ENCODE measurements around the gene HRH2. TPM values are rescaled to one million over a fixed set of nuclear protein-coding genes. Genes with fewer than 3 reads are reported as not detected.
"Not testable (repeated sequence)": the region's sequence is repeated elsewhere in the genome, so short reads cannot be mapped to it uniquely, and the experiment has no call there.

Gene HRH2
- total RNA-seq, 1 donor = 10.6 TPM

DNA sequence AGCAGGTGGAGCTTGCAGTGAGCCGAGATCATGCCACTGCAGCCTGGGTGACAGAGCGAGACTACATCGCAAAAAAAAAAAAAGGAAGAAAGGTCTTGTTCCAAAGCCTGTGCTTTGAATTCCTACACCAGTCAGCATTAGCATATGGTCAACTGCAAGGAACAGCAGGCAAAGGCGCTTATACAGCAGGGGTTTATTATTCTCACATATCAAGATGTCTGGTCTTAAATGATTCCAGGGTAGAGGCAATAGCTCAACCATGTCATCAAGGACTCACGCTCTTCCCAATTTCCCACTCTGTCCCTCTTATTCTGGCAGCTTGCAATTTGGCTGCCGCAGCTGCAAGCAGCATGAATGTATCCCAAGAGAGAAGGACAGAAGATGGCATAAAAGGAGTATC, 28.6 kb upstream of the HRH2 start:
- Histone ChIP-seq H3K4me3 (ENCODE audit: low read length) (no peak overlapping the region), H3K4me1 (ENCODE audit: insufficient read depth, low read length) (no peaks in the 10 kb centered on the region), H3K9me3 (ENCODE audit: low read depth, low read length) (no peaks in the 10 kb centered on the region), H3K27me3 (ENCODE audit: insufficient read depth, low read length) (no peaks in the 10 kb centered on the region)

DNA sequence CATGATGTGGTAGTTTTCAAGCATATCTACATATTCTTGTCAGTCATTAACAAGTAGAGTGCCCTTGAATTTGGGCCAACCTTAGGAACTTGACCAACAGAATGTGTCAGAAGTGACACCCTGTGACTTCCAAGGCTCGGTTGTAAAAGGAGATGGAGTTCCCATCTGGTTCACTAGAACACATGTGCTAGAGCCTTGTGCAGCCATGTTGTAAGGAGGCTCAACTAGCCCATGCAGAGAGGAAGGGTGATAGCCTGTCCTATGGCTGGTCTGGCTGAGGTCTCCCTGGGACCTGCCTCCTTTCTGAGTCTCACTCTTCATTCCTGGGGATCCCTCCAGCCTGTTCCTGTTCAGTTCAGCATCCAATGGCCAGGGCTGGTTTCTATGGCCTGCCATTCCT, 28.1 kb upstream of the HRH2 start:
- Histone ChIP-seq H3K4me1 (ENCODE audit: insufficient read depth, low read length) (no peaks in the 10 kb centered on the region), H3K27me3 (ENCODE audit: insufficient read depth, low read length) (no peaks in the 10 kb centered on the region), H3K9me3 (ENCODE audit: low read depth, low read length) (no peaks in the 10 kb centered on the region), H3K4me3 (ENCODE audit: low read length) (no peak overlapping the region)

DNA sequence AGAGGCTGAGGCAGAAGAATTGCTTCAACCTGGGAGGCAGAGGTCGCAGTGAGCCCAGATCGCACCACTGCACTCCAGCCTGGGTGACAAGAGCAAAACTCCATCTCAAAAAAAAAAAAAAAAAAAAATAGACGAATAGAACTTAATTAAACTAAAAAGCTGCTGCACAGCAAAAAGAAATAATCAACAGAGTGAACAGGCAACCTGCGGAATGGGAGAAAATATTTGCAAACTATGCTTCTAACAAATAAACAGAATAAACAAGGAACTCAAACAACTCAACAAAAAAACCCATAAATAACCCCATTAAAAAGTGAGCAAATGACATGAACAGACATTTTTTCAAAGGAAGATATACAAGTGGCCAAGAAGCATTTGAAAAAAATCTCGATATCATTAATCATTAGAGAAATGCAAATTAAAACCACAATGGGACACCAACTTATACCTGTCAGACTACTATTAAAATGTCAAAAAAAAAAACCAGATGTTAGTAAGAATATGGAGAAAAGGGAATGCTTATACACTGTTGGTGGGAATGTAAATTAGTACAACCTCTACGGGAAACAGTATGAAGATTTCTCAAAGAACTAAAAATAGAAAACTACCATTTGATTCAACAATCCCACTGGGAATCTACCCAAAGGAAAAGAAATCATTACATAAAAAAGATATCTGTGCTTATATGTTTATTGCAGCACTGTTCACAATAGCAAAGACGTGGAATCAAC, 21.9 kb upstream of the HRH2 start:
- Histone ChIP-seq H3K4me3 (ENCODE audit: low read length) (no peak overlapping the region), H3K9me3 (ENCODE audit: low read depth, low read length) (no peaks in the 10 kb centered on the region), H3K4me1 (ENCODE audit: insufficient read depth, low read length) (peaks cover 45% of the 10 kb centered on the region), H3K27me3 (ENCODE audit: insufficient read depth, low read length) (no peaks in the 10 kb centered on the region)

DNA sequence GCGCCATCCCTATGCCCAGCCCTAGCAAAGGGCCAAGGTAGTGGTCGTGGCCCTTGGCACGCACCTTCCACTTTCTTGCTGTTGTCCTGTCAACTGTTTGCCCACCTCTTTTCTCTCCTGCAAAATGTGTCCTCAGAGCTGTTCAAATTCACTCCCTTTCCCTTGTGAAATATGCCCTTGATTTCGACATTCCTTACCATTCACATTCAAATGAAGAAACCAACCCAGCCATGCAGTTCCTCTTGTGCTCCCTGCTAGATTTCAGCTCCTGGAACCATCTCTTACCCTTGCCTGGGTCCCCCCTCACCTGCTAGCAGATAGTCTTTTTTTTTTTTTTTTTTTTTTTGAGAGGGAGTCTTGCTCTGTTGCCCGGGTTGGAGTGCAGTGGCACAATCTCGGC, 19.6 kb upstream of the HRH2 start:
- peaks cover 45% of the 10 kb centered on the region for H3K4me1 ChIP-seq (ENCODE audit: insufficient read depth, low read length)

DNA sequence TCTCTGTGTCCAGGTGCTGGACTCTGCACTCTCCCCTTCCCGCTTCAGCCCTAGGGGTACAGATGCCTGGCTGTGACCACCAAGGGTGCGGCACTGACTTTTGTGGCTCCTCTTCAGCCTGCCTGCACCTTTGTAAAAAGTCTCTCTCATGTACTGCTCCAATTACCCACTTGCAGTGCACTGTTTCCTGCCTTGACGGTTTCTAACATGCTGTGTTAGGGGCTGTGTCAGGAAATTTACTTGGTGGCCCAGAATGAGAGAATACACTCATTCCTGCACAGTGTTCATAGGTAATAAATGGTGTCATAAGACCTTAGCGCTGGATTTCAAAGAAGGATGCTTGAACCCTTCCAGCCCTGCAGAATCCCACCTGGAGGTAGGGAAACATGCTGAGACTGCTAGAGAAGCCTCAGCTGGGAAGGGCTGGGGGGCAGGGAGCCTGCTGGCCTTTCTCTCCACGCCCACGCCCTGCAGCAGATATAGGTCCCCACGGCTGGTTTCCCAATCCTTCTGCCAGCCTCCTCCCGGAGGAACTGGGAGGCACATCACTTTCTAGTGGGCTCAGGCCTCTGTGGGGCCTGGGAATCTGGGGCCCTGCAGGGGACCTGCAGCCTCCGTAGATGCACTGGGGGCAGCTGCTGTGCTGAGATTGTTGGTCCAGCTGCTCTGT, 17.6 kb upstream of the HRH2 start:
- Histone ChIP-seq H3K4me3 (ENCODE audit: low read length) (no peak overlapping the region), H3K4me1 (ENCODE audit: insufficient read depth, low read length) (peaks cover 45% of the 10 kb centered on the region), H3K9me3 (ENCODE audit: low read depth, low read length) (no peaks in the 10 kb centered on the region), H3K27me3 (ENCODE audit: insufficient read depth, low read length) (no peaks in the 10 kb centered on the region)

More for the DNA sequence above, 19.6 kb upstream of the HRH2 start:
- no peak overlapping the region for H3K4me3 ChIP-seq (ENCODE audit: low read length)
- H3K9me3 ChIP-seq (ENCODE audit: low read depth, low read length) = no peaks in the 10 kb centered on the region
- no peaks in the 10 kb centered on the region for H3K27me3 ChIP-seq (ENCODE audit: insufficient read depth, low read length)

DNA sequence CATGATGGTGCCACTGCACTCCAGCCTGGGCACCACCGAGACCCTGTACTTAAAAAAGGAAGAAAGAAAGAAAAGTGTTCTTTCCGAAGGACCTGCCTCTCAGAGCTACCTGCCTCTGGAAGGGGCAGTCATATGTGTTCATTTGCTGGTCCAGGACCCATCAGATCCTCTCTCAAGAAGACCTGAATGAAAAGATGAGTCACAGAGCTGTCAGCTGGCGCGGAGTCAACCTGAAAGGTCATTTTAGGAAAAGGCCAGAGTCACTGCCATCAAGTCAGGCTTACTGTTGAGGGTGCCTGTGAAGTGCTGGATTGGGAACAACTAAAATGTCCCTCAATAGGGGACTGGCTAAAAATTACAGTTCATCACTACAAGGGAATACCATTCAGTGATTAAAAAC, 14.9 kb upstream of the HRH2 start:
- H3K9me3 ChIP-seq (ENCODE audit: low read depth, low read length) = no peaks in the 10 kb centered on the region
- H3K4me3 ChIP-seq (ENCODE audit: low read length) = no peak overlapping the region
- no peaks in the 10 kb centered on the region for H3K27me3 ChIP-seq (ENCODE audit: insufficient read depth, low read length)
- H3K4me1 ChIP-seq (ENCODE audit: insufficient read depth, low read length) = peaks cover 29% of the 10 kb centered on the region

DNA sequence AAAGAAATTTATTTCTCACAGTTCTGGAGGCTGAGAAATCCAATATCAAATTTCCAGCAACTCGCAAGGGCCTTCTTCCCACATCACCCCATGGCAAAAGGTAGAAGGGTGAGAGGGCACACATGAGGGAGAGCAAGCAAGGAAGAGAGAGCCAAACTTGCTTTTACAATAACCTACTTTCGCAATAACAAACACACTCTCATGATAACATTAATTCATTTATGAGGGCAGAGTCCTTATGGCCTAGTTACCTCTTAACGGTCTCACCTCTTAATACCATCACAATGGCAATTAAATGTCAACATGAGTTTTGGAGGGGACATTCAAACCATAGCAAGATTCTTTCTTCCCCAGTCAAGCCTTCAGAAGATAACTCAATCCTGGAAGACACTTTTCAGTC, 11.6 kb upstream of the HRH2 start:
- peaks cover 6% of the 10 kb centered on the region for H3K4me1 ChIP-seq (ENCODE audit: insufficient read depth, low read length)
- H3K27me3 ChIP-seq (ENCODE audit: insufficient read depth, low read length) = no peaks in the 10 kb centered on the region
- H3K4me3 ChIP-seq (ENCODE audit: low read length) = no peak overlapping the region
- H3K9me3 ChIP-seq (ENCODE audit: low read depth, low read length) = no peaks in the 10 kb centered on the region

DNA sequence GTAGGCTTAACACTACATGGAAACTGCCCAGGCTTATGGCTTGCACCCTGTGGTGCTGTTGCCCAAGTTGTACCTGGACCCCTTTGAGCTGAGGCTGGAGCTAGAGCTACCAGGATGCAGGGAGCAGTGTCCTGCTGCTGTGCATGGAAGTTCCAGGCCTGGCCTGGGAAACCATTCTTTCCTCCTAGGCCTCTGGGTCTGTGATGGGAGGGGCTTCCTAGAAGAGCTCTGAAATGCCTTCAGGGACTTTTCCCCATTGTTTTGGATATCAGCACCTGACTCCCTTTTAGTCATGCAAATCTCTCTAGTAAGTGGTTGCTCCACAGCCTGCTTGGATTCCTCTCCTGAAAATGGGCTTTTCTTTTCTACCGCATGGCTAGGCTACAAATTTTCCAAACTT, 7.9 kb upstream of the HRH2 start:
- Histone ChIP-seq H3K4me1 (ENCODE audit: insufficient read depth, low read length) (peaks cover 44% of the 10 kb centered on the region), H3K9me3 (ENCODE audit: low read depth, low read length) (no peaks in the 10 kb centered on the region), H3K4me3 (ENCODE audit: low read length) (no peak overlapping the region), H3K27me3 (ENCODE audit: insufficient read depth, low read length) (no peaks in the 10 kb centered on the region)

DNA sequence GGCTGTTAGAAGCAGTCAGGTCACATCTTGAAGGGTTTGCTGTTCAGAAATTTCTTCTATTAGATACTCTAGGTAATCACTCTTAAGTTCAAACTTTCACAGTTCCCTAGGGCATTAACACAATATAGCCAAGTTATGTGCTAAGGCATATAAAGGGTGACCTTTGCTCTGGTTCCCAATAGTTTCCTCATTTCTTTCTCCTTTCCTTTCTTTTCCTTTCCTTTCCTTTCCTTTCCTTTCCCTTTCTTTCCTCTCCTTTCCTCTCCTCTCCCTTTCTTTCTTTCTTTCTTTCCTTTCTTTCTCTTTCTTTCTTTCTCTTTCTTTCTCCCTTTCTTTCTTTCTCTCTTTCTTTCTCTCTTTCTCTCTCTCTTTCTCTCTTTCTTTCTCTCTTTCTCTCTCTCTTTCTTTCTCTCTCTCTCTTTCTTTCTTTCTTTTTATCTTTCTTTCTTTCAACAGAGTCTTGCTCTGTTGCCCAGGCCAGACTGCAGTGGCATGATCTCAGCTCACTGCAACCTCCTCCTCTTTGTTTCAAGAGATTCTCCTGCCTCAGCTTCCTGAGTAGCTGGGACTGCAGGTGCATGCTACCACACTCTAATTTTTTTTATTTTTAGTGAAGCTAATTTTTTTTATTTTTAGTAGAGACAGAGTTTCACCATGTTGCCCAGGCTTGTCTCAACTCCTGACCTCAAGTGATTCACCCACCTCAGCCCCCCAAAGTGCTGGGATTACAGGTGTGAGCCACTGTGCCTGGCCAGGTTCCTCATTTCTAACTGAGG, 7.3 kb upstream of the HRH2 start:
- not testable (repeated sequence) for H3K9me3 ChIP-seq (ENCODE audit: low read depth, low read length); H3K27me3 ChIP-seq (ENCODE audit: insufficient read depth, low read length); H3K4me3 ChIP-seq (ENCODE audit: low read length)
- H3K4me1 ChIP-seq (ENCODE audit: insufficient read depth, low read length) = peaks cover 50% of the 10 kb centered on the region

DNA sequence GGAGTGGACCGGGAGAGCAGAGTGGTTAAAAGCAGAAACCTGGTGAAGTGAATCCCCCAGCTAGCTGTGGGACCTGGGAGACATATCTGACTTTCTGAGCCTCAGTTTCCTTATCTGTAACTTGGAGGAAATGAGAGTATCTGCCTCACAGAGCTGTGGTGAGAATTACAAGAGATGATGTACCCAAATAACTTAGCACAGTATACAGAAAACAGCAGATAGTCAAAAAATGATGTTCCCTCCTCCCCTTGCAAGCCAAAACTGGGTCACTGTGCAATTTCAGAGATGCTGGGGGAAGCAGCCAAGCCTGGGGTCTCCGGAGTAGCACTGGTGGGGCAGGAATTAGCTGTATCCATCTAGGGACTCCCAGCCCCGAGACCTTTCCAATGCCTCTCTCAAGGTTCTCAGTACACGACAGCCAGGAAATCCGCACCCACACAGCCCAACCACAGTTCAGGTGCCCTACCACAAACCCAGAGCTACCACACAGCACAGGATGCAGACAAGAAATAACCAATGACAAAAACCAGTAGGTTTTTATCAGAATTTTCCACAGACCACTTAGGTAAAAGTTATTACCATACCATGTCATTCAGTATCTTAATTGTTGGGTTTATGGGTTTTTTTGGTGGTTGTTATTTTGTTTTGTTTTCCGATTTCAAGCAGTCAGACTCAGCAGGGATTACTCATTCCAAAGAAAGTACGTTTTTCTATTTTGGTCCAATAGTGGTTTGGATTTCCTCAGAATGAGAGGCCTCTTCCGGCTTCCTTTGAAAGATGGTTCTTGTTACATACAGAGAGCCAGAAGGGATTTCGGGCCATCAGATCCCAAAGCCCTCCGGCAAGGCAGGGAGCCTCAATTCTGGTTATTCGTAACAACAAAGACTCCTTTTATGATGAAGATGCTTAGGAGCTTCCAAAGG, 4.9 kb upstream of the HRH2 start:
- Histone ChIP-seq H3K9me3 (ENCODE audit: low read depth, low read length) (no peaks in the 10 kb centered on the region), H3K4me1 (ENCODE audit: insufficient read depth, low read length) (peaks cover 68% of the 10 kb centered on the region), H3K4me3 (ENCODE audit: low read length) (no peak overlapping the region), H3K27me3 (ENCODE audit: insufficient read depth, low read length) (no peaks in the 10 kb centered on the region)

DNA sequence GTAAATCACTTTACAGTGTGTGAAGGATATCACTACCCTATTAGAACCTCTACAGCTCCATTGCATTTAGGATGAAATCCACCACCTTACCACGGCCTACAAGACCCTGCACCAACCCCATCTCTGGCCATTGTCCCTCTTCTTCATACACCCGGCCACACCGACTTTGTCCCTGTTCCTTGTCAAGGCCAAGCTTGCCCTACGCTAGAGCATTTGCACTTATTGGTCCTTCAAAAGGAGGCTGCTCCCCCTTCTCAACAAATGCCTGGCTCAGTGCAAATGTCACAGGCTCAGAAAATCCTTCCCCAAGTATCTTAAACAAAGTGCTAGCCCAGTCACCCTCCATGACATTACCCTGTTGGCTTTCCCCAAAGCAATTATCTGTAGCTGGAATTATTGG, 4.1 kb upstream of the HRH2 start:
- Histone ChIP-seq H3K9me3 (ENCODE audit: low read depth, low read length) (no peaks in the 10 kb centered on the region), H3K4me3 (ENCODE audit: low read length) (no peak overlapping the region), H3K27me3 (ENCODE audit: insufficient read depth, low read length) (no peaks in the 10 kb centered on the region), H3K4me1 (ENCODE audit: insufficient read depth, low read length) (peaks cover 74% of the 10 kb centered on the region)

DNA sequence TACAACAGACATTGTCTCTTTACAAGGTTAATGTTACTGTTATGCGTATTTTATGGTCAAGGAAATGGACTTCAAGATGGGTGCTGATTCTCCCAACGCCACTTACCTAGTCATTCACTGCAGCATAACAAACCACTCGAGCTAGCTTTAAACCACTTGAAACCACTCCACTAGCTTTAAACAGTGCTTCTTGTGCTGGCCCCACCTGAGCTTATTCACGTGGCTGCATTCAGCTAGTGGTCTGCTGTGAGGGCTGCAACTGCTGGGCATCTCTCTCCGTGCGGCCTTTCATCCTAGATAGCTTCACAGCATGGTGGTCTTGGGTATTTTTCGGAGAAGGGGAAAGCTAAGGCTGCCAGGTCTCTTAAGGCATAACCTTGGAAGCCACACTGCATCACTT, 3.5 kb upstream of the HRH2 start:
- Histone ChIP-seq H3K4me3 (ENCODE audit: low read length) (no peak overlapping the region), H3K27me3 (ENCODE audit: insufficient read depth, low read length) (no peaks in the 10 kb centered on the region), H3K9me3 (ENCODE audit: low read depth, low read length) (no peaks in the 10 kb centered on the region), H3K4me1 (ENCODE audit: insufficient read depth, low read length) (peaks cover 80% of the 10 kb centered on the region)

DNA sequence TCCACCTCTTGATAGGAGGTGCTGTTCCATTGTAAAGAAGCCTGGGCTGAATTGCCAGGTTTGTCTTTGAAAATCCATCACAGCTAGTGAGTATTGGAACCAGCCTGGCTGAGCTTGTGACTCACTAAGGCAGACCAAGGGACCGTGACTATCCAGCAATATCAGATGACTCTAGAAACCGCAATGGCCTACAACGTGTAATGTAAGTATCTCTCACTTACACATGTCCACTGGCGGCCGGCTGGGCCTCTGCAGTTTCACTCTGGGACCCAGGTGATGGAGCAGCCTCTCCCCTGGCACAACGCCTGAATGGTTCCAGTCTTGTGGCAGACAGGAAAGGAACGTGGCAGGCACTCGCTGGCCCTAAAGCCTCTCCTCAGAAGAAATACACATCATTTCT, 3.1 kb upstream of the HRH2 start:
- no peak overlapping the region for H3K4me3 ChIP-seq (ENCODE audit: low read length)
- no peaks in the 10 kb centered on the region for H3K9me3 ChIP-seq (ENCODE audit: low read depth, low read length)
- H3K4me1 ChIP-seq (ENCODE audit: insufficient read depth, low read length) = peaks cover 84% of the 10 kb centered on the region

DNA sequence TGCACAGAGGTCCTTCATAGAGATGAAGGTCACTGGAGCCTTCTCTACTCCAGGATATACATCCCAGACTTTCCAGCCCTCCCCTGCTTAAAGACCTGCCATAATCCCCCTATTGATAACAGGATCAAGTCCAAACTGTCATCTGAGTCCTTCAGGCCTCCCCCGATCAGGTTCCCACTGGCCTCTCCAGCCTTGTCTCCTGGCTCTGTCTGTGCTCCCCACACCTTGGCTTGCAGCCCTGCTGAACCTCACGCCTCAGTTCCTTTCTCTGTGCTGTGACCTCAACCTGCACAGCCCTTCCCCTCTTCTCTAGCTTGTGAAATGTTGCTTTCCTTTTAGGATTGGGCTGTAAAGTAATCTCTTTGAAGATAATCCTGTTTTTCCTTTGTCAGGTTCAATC, 2.5 kb upstream of the HRH2 start:
- no peak overlapping the region for H3K4me3 ChIP-seq (ENCODE audit: low read length)
- H3K9me3 ChIP-seq (ENCODE audit: low read depth, low read length) = no peaks in the 10 kb centered on the region
- no peaks in the 10 kb centered on the region for H3K27me3 ChIP-seq (ENCODE audit: insufficient read depth, low read length)
- peaks cover 90% of the 10 kb centered on the region for H3K4me1 ChIP-seq (ENCODE audit: insufficient read depth, low read length)

More for the DNA sequence above, 3.1 kb upstream of the HRH2 start:
- H3K27me3 ChIP-seq (ENCODE audit: insufficient read depth, low read length) = no peaks in the 10 kb centered on the region

DNA sequence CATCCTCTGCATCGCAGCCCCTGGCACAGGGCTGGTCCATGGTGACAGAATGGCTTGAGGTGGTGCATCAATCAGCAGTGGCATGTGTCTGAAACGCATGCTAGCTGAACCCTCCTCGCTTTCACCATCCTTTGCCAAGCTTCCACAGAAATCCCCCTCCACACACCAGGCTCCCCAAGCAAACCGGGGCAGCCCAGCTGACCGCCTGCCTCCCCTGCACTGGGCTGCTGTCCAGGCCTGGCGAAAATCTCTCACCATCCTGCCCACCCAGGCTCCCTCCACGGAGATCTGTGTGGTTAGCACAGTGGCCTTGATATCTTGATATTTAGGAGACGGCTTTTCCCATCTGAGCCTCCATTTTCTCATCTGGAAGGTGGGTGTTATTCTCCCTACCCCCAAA, 905 bp upstream of the HRH2 start:
- no peaks in the 10 kb centered on the region for H3K27me3 ChIP-seq (ENCODE audit: insufficient read depth, low read length)
- H3K4me3 ChIP-seq (ENCODE audit: low read length) = no peak overlapping the region
- H3K9me3 ChIP-seq (ENCODE audit: low read depth, low read length) = no peaks in the 10 kb centered on the region
- peaks cover 88% of the 10 kb centered on the region for H3K4me1 ChIP-seq (ENCODE audit: insufficient read depth, low read length)
